GM21825 (cell line): ENCODE measurements around the gene ZC3H7A.
A peak's percentile ranks its signal among the peaks of the same experiment; 100 is the strongest.
"Not testable (repeated sequence)": the region's sequence is repeated elsewhere in the genome, so short reads cannot be mapped to it uniquely, and the experiment has no call there.

ENCODE experiments used
- ATAC-seq: cut with Tn5 transposase; IDR thresholded peaks from one replicate; pipeline ENCODE4 v1.9.1; 2021; ENCODE audit warnings: mild to moderate bottlenecking, moderate library complexity; ENCODE audit not compliant: unreplicated experiment

ZC3H7A gene

DNA sequence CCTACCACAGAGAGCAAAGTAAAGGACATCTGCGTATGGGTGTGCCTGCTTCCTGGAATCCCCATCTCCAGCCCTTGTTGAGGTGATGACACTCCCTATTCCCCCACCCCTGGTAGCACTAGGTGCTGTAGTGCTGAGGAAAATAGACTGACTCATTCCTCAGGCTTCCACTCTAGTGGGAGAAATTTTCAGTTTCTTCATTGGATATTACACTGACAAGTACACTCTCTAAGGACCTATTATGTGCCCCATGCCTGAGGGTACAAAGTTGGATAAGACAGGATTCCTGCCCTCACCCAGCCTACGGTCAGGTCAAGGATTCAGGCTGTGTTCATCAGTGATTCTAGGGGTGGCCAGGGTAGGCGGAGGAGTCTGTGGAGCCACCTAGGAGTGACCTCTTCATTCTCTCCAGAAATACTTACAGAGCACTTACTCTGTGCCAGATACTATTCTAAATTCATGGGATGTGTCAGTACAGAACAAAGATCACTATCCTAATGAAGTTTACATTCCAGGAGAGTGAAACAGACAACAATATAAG, 4.5 kb upstream of the ZC3H7A start:
- no peak for ATAC-seq

DNA sequence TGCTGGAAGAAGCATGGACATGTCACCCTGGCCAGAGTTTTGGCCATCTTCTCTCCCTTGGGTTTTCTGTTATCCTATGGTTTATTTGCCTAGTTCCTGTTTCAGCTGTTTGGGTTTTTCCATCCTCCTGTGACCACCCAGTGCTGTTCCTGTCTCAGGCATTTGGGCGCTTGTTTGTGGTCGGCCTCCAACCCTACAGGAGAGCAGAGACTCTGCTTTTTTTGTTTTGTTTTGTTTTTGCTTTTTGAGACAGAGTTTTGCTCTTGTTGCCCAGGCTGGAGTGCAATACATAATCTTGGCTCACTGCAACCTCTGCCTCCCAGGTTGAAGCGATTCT, 3.3 kb upstream of the ZC3H7A start:
- ATAC-seq, result no peak

DNA sequence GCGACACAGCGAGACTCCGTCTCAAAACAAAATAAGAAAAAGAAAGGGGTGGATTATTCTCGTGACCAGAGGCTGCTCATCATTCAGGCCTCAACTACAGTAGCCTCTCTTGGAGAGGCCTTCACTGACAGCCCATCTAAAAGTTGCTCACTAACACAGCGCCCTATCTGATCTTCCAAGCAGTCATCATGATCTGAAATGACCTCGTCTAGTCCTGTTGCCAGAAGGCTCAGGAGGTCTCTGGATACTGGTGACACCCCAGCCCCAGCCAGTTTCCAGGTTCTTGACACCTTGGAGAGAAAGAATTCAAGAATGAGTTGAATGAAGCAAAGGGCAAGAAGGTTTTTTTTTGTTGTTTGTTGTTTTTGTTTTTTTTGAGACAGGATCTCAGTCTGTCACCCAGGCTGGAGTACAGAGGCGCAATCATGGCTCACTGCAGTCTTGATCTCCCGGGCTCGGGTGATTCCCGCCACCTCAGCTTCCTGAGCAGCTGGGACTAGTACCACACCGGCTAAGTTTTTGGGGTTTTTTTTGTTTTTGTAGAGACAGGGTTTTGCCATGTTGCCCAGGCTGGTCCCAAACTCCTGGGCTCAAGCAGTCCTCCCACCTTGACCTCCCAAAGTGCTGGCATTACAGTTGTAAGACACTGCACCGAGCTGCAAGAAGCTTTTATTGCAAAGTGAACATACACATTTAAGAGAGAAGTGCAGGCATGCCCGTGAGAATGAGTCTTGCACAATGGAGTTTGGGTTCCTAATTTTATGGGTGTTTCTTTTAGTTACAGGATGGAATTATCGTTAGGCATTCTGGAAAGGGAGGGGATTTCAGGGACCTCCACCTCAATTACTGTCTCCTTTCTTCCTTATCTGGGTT, 2.7 kb upstream of the ZC3H7A start:
- ATAC-seq, result no peak

DNA sequence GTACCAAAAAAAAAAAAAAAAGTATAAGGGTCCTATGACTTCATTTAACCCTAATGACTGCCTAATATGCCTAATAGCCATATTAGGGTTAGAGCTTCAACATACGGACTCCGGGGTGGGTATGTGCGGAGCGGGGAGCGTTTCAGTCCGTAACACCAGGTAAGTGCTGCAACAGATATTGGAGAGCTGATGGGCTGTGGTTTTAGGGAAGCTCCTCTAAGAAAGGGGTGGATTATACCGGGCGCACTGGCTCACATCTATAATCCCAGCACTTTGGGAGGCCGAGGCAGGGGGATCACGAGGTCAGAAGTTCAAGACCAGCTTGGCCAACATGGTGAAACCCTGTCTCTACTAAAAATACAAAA, 1.9 kb upstream of the ZC3H7A start:
- no peak for ATAC-seq

DNA sequence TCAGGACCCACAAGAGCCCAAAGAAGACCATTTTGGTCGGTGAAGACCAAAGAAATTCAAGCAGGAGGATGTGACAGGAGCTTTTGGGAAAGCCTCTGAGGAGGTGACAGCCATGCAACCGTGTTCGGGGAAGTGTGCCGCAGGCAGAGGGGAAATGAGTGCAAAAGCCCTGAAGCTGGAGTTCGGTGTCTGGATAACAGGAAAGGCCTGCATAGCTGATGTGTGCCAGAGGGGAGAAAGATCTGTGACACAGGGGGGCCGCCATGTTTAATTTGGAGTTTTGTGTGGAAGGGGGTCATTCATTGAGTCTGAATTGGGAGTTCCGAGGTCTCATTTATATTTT, 870 bp upstream of the ZC3H7A start:
- peak; percentile 11 for ATAC-seq

DNA sequence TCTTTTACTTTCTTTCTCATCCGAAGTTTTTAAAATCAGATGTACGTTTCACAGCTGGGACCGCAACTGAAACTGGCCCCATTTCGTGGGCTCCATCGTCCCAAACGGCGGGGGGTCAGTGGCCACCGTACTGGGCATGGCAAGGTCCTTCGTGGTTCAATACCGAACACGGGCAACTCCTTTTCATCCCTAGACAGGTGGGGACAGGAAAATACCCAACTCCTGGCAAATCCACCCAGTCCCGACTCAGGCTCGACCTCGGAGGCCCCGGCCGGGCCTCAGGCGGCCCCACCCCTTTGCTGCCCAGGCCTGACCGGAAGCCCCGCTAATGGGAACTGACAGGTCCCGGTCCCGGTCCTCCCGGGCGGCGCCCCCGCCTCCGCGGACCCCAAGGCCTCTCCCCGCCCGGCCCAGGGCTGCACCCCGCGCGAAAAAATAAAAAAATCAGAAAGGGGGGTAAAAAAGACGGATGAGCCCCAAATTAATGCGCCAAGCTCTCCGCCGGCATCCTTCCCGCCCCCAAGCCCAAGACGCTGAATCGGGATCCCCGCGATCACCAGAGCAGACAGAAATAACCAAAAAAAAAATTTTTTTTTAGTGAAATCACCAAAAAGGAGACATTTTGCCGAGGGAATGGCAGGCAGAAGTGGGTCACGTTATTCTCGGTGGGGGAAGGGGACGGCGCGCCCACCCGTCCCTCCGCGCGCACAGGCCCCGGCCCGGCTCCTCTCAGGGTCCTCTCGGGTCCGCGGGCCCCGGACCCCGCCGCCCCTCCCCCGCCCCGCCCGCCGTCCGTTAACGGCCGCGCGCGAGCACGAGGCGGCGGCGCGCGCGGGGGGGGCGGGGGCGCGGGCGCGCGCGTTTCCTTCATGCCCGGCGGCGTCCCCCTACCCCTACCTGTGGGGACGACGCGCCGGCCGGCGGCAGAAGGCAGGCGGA, 562 bp downstream of the ZC3H7A start:
- no peak for ATAC-seq

DNA sequence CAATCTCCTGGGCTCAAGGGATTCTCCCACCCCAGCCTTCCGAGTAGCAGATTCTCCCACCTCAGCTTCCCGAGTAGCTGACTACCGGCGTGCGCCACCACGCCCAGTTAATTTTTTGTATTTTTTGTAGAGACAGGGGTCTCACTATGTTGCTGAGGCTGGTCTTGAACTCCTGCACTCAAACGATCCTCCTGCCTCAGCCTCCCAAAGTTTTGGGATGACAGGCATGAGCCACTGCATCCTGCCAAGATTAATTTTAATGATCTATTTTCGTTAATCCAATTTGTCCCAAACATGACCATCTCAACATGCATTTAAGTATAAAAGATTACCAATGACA, 1.2 kb downstream of the ZC3H7A start:
- no peak for ATAC-seq

DNA sequence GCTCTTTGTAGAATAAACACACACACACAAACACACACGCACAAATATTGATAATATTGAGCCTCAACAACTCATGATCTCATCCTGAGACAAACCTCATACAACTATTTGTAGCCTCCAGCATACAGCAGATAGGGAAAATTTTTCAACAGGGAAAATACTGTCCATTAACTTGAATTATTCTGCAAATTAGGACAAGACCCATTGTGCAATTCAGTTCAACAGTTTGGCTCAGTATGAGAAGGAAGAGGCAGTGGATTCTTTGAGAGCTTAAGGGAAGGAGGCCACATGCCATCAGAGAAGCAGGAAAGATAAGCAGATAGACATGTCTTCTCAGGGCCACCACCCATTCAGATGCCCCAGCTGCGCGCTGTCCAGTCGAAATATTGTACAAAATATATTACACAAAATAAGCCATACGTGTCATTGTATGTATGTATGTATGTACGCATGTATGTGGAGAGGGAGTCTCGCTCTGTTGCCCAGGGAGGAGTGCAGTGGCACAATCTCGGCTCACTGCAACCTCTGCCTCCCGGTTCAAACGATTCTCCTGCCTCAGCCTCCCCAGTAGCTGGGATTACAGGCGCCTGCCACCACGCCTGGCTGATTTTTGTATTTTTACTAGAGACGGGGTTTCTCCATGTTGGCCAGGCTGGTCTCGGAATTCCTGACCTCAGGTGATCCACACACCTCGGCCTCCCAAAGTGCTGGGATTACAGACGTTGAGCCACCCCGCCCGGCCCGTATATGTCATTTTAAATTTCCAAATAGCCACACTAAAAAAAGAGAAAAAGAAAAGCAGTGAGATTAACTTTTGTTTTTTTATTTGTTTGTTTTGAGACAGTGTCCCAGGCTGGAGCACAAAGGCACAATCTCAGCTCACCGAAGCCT, 1.8 kb downstream of the ZC3H7A start:
- no peak for ATAC-seq

DNA sequence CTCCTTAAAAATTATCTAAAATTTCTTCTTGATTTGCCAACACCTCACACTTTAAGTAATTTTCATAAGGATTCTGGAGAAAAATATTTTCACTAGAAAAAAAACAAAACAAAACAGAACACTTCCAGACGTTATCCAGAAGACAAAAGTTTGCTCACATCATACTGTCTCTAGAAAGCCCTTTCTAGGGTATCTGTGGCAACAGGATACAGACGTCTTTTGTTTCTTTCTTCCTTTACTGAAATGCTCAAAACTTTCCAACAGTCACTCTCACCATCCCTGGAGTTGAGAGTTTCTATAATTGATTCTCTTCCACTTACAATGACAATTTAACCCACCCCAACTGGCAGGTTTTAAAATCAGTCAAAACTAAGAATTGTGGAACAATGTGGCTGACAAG, 2.6 kb downstream of the ZC3H7A start:
- no peak for ATAC-seq

DNA sequence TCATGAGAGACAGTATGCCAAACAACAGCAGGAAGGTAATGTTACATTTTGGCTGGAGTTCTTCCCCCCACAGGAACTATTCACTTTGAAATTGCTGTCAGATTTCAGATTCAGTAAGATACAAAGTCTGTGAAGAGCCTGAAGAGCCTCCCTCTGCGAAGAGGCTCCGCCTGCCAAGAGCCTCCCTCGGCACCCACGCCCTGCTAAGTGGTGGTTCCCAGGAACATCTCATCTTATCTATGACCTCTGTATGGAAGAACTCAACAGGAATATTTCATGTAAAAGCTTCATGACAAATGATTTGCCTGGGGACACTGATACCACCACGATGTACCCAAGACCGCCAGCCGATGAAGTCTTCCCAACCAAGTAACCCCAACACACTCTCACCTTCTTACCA, 3.2 kb downstream of the ZC3H7A start:
- no peak for ATAC-seq

DNA sequence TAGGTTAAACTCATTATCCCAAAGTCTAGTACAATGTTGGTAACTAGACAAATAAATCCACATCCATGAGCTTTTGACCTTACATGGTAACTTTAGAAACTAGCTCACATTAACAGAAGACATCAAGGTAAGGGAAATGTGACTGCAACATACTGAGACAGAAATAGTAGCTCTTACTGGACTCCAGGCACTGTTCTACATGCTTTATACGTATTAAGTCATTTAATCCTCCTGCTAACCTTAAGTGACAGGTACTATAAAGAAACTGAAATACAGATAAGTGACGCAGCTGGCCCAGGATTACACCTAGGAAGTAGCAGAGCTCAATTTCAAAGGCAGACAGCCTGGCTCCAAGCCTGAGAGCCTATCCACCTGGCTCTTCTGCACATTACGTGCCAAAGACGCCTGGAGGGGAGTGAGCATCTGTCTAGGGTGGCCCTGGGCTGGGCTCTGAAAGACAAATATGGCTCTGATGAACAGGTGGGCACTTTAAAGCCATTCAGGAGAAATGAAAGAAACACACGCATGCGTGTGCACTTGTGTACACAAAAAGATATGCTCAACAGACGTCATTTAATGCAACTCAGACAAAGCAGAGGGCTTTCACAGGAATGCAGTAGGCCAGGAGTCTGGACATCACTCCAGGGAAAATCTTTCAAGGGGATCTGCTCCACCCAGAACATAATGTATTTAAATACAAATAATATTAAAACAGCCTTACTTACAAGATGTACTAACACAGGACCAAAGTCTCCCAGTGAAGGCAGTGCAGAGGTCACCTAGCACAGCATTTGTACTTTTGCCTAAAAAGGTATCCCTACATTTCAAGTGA, 4.4 kb downstream of the ZC3H7A start:
- no peak for ATAC-seq

DNA sequence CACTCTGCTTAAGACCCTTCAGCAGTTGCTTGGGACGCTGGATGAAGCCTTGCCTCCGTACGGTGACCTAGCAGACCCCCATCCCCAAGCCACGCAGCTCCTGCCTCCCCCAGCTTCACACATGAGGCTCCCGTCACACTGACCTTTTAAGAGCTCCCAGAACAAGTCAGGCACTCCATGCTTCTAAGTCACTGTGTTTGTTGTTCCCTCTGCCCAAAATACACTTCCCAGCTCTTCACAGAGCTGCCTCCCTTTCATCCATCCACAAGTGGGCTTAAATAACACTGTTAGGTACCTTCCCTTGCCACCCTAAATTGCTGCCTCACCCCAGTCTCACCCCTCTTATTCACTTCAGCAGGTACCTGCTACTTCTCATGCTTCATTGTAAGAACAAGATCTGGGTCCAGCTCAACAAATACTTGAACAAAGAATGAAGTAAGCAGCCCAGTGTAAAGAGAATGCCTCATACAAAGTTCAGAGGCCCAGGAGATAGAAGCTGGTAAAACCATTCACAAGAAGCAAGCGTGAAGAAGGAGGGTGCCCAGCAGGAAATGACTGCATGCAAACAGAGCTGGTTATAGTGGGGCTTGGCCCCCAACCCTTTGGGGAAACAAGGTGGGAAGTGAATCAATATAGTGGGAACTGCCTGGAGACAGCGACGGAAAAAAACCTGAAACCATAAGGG, 5.8 kb downstream of the ZC3H7A start:
- ATAC-seq, result no peak

DNA sequence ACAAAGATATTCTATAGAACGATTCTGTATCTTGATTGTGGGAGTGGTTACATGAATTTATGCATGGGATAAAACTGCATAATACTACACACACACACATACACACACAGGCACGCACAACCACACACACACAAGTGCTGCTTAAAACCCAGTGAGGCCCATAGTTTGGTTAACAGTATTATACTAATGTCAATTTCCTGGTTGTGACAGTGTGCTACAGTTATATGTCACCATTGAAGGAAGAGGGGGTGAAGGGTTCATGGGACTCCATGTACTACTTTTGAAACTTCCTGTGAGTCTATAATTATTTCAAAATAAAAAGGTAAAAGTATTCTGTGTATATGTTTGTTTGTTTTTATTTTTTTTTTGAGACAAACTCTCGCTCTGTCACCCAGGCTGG, 8.1 kb downstream of the ZC3H7A start:
- no peak for ATAC-seq

DNA sequence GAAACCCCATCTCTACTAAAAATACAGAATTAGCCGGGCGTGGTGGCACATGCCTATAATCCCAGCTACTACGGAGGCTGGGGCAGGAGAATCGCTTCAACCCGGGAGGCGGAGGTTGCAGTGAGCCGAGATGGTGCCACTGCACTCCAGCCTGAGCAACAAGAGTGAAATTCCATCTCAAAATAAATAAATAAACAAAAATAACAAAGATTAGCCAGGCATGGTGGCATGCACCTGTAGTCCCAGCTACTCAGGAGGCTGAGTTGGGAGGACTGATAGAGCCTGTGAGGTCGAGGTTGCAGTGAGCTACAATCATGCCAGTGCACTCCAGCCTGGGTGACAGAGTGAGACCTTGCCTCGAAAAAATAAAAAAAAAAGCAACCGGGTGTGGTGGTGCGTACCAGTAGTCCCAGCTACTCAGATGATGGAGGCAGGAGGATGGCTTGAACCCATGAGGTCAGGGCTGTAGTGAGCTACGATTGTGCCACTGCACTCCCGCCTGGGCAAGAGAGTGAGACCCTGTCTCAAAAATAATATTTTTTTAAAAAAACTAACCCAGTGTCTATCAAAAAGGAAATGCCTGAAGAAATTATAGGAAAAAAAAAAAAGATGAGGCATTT, 12.0 kb downstream of the ZC3H7A start:
- not testable (repeated sequence) for ATAC-seq

DNA sequence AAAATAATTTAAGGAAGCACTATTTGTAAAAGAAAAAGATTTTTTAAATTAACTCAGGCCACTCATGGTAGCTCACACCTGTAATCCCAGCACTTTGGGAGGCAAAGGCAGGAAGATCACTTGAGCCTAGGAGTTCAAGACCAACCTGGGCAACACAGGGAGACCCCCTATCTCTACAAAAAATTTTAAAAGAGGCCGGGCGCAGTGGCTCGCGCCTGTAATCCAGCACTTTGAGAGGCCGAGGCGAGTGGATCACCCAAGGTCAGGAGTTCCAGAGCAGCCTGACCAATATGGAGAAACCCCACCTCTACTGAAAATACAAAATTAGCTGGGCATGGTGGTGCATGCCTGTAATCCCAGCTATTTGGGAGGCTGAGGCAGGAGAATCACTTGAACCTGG, 12.7 kb downstream of the ZC3H7A start:
- not testable (repeated sequence) for ATAC-seq

DNA sequence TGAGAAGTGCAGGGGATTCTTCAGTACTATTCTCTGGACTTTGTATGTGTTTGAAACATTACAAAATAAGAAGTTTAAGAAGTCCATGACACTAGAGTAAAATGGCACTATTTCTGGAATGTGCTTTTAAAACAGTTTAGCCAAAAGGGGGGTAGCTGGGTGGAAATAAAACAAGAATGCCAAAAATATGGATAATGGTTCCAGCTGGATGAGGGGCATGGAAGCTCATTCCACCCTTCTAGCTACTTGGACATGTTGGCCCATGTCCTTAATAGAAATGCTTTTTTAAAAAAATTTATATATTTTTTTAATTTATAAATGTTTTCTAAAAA, 13.1 kb downstream of the ZC3H7A start:
- no peak for ATAC-seq

DNA sequence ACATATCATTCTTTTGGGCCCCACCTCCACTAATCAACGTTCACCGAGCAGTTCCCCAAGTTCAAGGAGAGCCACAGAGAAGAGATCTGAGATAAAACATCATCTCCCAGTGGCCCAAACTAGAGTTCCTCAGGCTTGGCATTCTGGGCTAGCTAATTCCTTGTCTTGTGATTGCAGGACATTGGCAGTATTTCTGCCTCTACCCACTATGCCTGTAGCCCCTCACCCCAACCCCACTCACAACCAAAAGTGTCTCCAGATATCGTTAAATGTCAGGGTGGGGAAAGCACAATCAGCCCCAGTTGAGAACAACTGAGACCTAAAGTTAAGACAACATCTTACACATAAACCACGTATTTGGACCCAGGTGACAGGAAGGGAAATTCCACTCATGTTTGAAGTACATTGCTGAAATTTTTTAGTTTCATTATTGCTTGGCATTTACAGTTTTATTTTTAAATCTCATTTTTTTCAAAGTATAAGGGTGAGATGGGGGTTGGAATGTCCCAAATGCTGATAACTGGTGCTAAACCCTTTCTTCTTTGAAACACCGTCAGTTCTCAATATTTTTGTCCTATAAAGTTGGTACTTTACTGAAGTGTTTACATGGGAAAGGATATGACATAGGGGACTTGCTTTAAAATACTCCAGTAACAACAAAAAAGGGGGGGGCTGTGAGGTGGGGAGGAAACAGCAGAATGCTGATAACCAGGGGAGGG, 13.6 kb downstream of the ZC3H7A start:
- ATAC-seq, result peak; percentile 62

DNA sequence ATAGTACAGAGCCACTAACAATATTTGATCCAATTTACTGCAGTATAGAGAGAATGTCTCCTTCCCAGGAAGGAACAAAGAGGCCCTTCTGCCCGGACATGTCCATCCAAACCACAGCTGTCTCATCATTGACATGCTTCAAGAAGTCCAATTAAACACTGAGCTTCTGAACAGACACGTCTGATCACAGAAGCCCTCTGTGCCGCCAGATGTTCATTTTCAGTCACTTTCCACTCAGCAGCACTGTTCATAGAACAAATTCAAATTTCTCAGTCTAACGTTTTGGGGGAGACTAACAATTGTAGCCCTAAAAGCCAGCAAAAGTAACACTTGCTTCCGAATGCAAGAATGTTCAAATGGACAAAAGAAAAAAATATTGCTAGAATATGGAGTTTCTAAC, 15.3 kb downstream of the ZC3H7A start:
- ATAC-seq, result no peak
